NCI-H146 treated with DMSO at 0.1 percent for 48 hours (cell line): ENCODE data around the gene FAM24B.
"Not testable (repeated sequence)": the region's sequence is repeated elsewhere in the genome, so short reads cannot be mapped to it uniquely, and the experiment has no call there.

ENCODE experiments used
- DNase-seq: peaks from one replicate; lab custom pipeline; 2025; ENCODE audit not compliant: unreplicated experiment; lab: John Stamatoyannopoulos, UW

Gene FAM24B

DNA sequence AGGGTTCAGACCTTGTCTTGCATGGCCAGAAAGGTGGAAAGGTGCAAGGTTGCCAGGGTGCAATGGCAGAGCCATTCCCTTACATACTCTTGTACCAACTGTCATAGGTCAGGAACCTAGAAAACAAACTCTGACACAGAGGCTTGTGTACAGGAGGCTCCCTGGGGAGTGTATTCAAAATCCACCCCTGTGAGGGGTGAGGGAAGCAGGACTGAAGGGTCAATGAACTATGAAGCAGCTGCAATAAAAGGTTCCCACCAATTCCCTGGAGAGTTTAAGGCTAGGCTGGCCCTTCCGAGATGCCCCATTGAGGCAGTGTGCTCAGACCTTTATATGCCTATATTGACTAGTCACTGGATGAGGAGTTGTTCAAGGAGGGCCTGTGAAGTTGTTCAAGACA, 19.9 kb downstream of the FAM24B start:
- no peak for DNase-seq

DNA sequence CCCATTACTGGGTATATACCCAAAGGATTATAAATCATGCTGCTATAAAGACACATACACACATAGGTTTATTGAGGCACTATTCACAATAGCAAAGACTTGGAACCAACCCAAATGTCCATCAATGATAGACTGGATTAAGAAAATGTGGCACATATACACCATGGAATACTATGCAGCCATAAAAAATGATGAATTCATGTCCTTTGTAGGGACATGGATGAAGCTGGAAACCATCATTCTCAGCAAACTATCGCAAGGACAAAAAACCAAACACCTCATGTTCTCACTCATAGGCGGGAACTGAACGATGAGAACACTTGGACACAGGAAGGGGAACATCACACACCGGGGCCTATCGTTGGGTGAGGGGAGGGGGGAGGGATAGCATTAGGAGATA, 21.3 kb downstream of the FAM24B start:
- DNase-seq, result not testable (repeated sequence)

- DNase-seq, result no peak
Observed at GRCh38 chr10:122856902-122857301, 22.5 kb downstream of the FAM24B start.

- DNase-seq, result no peak
Observed at GRCh38 chr10:122855745-122856144, 23.6 kb downstream of the FAM24B start.

- no peak for DNase-seq
Observed at GRCh38 chr10:122854648-122855047, 24.7 kb downstream of the FAM24B start.

DNA sequence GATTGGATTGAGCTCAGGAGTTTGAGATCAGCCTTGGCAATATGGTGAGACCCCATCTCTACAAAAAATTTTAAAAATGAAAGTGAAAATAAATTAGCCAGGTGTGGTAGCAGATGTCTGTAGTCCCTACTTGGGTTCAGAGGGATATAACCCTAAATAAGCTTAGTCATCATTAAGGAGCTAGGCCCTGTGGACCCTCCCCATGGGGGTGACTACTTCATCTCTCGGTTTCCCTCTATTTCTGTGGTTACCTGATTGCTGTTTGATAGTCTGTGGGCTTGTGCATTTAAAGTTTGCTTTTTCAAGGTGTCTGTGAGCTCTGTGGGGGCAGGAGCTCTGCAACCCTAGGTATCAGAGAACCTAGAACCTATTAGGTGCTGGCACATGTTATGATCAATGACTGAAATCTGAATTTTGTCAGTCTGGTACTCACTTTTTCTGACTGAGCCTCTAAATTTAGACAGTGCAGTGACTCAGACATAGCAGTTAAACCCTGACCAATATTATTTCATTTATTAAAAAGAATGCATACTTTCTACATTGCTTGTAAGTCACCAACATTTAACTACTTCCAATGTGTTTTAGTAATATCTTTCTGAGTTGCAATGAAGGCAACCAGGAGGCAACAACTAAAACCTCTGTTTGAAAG, 25.6 kb downstream of the FAM24B start:
- no peak for DNase-seq

DNA sequence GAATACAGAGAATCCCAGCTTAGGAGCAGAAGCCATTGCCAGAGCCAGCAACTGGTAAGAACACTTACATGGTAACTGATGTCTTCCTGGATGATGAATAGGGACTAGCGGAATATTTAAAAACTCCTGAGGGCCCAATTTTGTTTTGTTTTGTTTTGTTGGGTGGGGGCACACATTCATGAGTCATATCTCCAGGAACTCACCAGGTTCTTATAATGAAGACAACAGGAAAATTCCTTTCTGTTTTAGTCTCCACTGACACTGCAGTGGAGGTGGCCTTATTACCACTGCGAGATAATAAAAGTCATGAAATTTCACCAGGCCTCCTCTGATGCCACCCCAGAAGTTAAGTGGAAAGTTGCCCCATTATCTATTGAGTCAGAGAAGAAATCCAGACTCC, 27.1 kb downstream of the FAM24B start:
- no peak for DNase-seq

DNA sequence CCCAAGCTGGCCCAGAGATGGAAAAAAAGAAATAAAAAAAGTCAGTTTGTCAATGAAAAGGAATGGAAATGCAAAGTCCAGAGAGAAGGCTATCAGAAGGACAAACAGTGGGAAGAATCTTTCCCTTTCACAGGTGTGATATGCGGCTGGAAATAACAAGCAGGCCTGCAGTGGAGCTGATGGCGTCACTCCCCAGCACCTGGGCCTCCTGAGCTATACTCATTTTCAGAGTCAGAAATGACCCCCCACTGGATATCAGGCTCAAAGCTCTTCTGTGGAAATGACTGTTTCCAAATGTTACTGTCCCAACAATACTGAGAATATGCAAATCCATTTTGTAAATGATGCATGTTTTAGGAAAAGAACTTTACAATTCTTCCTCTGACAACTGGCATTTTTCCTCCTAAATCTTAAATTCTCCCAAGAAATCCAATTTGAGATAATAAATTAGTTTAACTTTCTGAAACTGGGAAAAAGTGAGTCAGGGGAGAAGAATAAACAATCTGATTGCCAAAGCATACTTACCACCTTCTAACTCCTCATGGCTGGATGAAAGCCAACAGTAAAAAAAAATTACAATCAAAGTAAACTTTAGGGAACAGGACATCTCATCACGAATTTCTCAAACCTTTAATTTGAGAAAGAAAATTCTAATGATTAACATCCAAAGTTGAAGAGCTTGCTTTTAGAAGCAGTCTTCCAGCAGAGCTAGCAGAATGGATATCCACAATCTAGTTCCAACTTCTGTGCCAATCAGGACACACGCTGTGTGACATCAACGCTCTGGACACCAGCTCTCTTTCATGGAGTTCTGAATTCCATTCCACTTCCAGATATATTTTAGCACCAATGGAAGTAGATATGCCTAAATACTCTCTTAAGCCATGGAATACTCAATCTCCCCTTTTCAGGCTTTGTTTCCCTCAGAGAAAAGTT, 28.4 kb downstream of the FAM24B start:
- DNase-seq, result no peak

DNA sequence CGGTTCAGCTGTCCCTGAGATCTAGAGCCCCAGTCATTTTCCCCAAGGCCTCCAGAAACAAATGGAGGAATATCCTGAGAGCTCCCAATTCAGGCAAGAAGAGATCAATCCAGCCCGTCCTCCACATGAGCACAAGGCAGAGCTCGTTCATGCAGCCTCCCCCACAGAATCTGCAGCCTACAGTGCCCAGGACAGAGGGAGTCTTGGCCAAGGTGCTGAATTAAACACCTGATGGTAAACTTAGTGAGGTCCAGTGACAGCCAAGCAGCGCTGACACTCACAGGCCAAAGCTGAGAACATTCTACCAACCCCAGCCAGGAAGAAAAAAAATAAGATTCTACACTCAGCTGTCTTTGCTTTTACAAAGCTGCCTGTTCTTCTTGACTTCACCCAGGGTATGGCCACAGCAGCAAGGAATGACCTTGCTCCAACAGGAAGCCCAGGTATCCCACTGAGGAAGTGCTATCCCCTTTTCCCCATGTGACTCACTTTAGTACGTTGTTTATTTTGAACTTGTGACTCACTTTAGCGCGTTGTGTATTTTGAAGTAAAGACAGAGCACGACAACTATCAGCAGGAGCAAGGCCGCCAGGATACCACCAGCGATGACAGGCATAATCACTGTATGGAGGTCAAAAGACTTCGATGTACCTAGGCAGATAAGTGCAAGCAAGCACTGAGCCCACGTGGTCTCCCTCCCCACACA, 29.3 kb downstream of the FAM24B start:
- DNase-seq, result no peak

DNA sequence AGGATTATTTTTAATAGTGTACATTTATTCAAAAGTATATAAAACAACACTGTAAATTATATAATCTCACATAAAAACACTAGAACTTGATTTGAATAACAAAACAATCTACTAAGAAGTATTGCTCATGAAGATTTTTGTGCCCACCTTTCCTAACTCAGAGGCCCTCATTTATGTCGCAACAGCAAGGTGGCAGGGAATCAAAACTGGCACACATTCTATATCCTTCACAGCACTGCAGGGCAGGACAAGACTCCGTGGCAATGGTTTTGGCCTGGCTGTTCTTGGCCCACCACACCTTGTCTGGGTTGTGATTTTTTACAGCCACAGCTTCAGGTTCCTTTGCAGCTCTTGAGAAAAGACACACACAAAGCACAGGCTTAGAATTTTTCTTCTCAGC, 30.3 kb downstream of the FAM24B start:
- no peak for DNase-seq

DNA sequence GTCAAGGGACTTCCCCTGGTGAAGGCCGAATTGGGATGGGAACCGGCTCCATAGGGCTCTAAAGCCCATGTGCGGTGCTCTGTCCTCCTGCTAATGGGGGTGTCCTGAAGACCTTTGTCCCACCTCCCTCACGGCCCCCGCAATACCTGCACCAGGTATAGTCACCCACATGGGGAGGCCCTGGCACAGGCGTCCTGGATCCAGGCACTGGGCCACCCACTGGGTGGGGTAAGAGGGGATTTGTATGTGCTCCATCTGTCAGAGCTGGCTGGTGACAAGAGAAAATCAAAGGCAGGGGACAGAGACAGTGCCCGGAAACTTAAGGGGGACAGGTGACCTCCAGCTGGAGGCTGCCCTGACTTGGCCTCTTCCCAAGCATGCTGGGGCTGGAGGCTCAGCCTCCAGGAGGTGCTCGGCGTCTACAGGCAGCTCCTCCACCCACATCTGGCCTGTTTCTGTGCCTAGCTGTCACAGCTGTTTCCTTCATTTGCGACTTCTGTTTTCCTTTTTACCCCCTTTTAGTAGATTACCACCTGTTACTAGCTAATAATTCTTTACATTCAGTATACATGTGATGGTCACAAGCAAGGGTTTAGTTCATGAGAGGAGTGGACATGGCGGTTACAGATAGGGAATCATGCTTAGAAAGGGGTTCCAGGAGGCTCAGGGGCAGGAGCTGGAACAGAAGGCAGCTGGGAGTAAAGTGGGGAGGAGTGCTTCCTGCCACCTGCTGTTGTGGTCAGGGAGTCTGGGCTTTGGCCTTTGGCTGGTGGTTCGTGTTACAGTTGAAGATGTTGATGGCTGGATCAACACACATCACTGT, 31.4 kb downstream of the FAM24B start:
- no peak for DNase-seq

GRCh38 chr10:122845783-122846332, 33.5 kb downstream of the FAM24B start, which contains the start of gene CUZD1:
Gene CUZD1 (minus strand): TSS chr10:122845857. CDS start chr10:122845843, 14 bp downstream.
- peak; percentile 10 for DNase-seq

DNA sequence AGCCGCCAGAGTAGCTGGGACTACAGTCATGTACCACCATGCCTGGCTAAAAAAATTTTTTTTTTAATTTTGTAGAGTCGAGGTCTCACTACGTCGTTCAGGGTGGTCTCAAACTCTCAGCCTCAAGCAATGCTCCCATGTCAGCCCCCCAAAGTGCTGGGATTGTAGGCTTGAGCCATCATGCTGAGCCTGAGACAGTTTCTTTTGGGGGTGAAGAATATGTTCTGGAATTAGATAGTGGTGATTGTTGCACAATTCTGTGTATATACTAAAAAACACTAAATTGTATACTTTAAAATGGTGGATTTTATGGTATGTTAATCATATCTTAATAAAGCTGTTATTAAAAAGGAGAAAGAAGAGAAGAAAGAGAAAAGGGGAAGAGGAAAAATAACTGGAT, 35.2 kb downstream of the FAM24B start:
- DNase-seq, result no peak

GRCh38 chr10:122841569-122841968, 37.8 kb downstream of the FAM24B start:
- DNase-seq, result no peak

DNA sequence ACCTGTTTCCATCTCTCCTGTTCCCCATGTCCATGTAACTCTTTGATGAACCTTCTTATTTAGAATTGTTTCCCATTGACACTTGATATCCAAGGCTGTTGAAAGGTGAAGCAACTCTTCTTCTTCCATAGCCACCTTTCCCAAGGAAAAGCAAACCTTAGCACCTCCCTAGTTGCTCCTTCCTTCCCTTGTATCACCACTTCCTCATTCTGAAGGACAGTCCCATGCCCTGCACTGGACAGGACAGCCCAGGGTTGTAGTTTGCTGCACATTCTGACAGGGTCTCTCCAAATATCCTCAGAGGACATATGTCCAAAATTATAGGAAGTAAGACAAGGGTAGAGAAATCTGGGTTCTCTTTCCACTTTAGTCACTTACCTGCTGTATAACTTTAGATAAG, 39.9 kb downstream of the FAM24B start:
- DNase-seq, result no peak

DNA sequence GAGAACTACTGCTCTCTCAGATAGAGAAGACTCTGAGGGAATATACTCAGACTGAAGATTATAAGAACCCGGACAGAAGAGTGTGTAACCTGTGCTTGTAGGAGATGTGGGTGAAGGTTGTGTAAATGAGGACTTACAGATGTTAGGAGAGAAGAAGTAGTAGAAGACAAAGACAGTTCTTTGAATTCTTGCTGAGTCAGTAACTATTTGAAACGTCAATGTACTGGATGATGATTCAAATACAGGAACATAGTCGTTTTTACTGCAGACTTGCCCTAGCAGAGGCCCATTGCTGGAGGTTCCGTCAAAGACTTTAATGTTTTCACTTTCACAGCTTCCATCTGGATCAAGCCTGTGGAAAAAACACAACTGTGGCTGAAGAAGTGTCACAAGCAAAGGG, 40.5 kb downstream of the FAM24B start:
- no peak for DNase-seq

- no peak for DNase-seq
Observed at GRCh38 chr10:122835908-122836307, 43.5 kb downstream of the FAM24B start.

- DNase-seq, result no peak
Observed at GRCh38 chr10:122830965-122831353, 48.4 kb downstream of the FAM24B start.

- no peak for DNase-seq
Observed at GRCh38 chr10:122830273-122830964, 49.0 kb downstream of the FAM24B start.

DNA sequence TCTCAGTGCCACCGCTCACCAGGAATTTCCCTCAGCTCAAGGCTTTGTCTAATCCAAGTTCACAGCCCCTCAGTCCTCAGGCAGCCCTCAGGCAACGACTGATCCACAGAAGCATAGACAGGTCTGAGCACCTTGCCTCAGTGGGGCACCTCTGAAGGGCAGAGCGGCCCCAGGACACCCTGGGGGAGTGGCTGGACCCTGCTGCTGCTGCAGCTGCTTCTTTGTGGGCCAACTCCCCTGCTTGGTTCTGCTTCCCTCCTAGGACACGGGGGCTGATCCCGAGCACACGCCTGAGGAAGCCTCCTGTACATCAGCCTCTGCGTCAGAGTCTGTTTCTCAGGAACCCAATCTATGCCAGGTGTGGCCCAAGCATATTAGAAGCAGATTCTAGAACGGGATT, 49.9 kb downstream of the FAM24B start:
- no peak for DNase-seq
